Dermis blood vessel endothelial cell (primary cell): ENCODE data around the gene SPATA9. TPM values are rescaled to one million over a fixed set of nuclear protein-coding genes. Genes with fewer than 3 reads are reported as not detected.
A peak's percentile ranks its signal among the peaks of the same experiment; 100 is the strongest.

Source experiments
- DNase-seq: peaks from one replicate; pipeline ENCODE4 v3.0.0; 2010
- total RNA-seq: library from RNA; depleted of rRNA; stranded (reverse); fragments of >200 nt; gene quantifications from 2 replicates; pipeline ENCODE4 v1.2.3, GENCODE V29; 2014

SPATA9 gene
- total RNA-seq, 1 donor from 2014 or later: not detected

DNA sequence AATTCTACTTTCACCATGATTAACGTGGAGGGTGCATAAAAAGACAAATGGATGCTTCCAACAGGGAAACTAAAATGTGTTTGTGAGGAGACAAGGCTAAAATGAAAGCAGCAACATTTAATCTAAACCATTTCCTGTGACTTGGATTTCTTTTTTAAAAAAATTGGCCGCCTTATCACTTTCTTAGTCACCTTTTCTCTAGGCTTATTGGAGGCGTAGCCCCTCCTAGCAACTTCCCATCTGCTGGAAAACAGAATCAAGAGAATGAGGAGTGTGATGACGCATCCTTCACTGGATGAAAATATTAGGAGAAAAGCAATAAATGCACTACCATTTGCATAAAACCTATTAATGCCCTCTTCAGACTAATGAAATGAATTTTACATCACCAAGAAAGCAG is 63.7 kb downstream of the SPATA9 start:
- DNase-seq: peak; percentile 66

DNA sequence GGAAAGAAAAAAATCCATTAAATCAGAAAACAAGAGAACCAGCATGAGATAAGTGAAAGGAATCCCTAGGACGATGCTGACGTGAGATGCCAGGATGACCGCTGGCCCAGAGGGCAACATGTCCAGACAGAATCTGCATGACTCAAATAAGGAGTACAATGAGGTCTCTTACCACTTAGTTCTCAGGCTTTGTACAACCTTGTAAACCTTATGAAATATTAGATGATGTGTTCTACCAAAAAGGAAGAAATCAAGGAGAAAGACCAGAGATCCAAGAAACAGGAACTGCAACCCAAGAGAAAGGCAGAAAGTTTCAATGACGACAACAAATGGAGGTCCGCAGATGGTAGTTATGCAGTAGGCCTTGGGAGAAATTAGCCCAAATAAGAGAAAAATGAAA is 65.7 kb downstream of the SPATA9 start:
- DNase-seq: peak; percentile 26

DNA sequence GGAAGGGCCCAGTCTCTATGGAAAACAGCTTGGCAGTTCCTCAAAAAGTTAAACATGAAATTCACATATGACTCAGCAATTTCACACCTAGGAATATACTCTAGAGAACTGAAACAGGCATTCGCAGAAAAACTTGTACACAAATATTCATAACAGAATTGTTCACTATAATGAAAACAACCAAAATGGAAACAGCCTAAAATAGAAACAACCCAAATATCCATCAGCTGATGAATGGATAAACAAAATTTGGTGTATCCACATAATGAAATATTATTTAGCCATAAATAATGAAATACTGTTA is 67.7 kb downstream of the SPATA9 start:
- no peak for DNase-seq

DNA sequence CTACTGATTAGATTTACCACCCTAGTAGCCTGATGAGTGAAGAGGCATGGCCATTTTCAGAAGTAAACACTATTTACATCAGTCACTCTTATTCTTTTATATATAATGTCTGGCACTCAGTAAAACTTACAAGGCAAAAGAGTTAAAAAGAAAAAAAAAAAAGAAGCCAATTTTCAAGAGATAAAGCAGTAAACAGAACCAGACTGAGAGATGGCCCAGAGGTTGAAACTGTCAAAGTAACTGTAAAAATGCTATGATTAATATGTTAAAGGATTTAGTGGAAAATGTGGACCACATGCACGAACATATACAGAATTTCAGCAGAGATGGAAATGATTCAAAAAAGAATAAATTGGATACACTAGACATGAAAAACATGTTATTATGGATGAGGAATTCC is 69.3 kb downstream of the SPATA9 start:
- no peak for DNase-seq

DNA sequence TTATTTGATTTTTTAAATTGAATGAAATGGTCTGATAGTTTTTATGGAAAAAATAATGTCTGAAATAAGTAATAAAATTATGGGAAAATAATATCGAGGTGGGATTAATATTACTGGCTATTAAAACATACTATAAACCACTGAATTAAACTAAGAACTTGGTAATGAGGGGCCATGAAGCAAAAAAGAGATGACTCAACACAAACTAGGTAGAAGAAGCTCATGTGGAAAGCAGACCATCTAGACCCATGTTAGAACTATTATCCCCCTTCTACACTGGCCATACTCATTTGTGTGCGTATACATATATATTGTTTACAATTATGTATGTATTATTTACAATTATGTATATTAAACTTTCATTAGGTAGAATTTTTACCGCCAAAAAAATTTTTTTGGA is 71.4 kb downstream of the SPATA9 start:
- DNase-seq: no peak

DNA sequence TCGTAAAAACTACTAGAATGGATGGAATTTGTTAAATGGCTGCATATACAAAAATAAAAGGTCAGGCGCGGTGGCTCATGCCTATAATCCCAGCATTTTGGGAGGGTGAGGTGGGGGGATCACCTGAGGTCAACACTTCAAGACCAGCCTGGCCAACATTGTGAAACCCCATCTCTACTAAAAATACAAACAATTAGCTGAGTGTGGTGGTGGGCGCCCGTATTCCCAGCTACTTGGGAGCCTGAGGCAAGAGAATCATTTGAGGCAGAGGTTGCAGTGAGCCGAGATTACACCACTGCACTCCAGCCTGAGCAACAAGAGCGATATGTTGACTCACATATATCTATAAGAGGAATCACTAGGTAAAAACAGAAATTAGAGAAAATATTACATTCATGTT is 72.2 kb downstream of the SPATA9 start:
- no peak for DNase-seq

DNA sequence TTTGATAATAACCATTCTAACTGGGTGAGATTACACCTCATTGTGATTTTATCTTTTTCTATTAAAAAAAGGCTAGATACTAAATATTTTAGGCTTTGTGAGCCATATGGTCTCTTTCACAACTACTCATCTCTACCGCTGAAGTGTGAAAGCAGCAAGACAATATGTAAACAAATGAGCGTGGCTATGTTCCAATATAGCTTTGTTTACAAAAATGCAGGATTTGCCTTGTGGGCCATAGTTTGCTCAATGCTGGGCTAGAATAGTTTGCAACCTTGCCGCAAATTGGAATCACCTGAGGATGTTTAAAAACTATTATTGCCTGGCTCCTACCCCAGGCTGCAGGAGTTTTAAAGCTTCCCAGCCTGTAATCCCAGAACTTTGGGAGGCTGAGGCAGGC is 73.1 kb downstream of the SPATA9 start:
- DNase-seq: no peak

Other genes with a start within 250 kb of the SPATA9 start
- 117 and 119 TPM in 2 replicates for gene SKIC3, start 128.0 kb downstream of the SPATA9 start, total RNA-seq
- gene ARSK, start 127.9 kb downstream of the SPATA9 start, total RNA-seq: 2.7 TPM in 2 replicates
- 0.05 and 0.17 TPM in 2 replicates for gene GPR150, start 62.9 kb downstream of the SPATA9 start, total RNA-seq
- 0.34 and 0.70 TPM in 2 replicates for gene RFESD, start 36.2 kb downstream of the SPATA9 start, total RNA-seq
- 27.6 and 30.3 TPM in 2 replicates for gene RHOBTB3, start 48.3 kb upstream of the SPATA9 start, total RNA-seq
- gene GLRX, start 139.7 kb upstream of the SPATA9 start, total RNA-seq: 18.3 and 26.0 TPM in 2 replicates